Lung (tissue), 12 donors: ENCODE data around the gene MAN2B2. TPM values are rescaled to one million over a fixed set of nuclear protein-coding genes. Genes with fewer than 3 reads are reported as not detected.

Experiments
- ATAC-seq: fragments of 200-7000 bp; cut with Tn5 transposase; one replicate; pipeline ENCODE4 v1.9.1; 2020; ENCODE audit warnings: moderate number of reproducible peaks; ENCODE audit not compliant: insufficient read depth, low FRiP score
- DNase-seq, 3 donors: peaks; one replicate each; pipeline ENCODE4 v3.0.0-alpha.2; 2013 to 2017
- H3K27ac ChIP-seq, 2 donors: one replicate each; pipeline ENCODE4 v1.5.1; 2013; ENCODE audit warnings: mild to moderate bottlenecking in 2 of 2, moderate library complexity in 2 of 2, control low read depth in 1 of 2, inconsistent platforms in 1 of 2, low read depth in 1 of 2, low read length in 1 of 2
- H3K27me3 ChIP-seq, 3 donors: one replicate each; pipeline ENCODE4 v1.5.1; 2013; ENCODE audit warnings: low read length in 2 of 3; ENCODE audit not compliant: control insufficient read depth in 3 of 3, insufficient read depth in 3 of 3
- H3K36me3 ChIP-seq, 4 donors: one replicate each; pipeline ENCODE4 v1.5.1; 2013; ENCODE audit warnings: low read length in 4 of 4, mild to moderate bottlenecking in 1 of 4, moderate library complexity in 1 of 4; ENCODE audit not compliant: control insufficient read depth in 4 of 4, insufficient read depth in 4 of 4
- H3K4me1 ChIP-seq, 5 donors: one replicate each; pipeline ENCODE4 v1.5.1; 2013; ENCODE audit warnings: low read length in 5 of 5, mild to moderate bottlenecking in 2 of 5, moderate library complexity in 1 of 5; ENCODE audit not compliant: control insufficient read depth in 5 of 5, insufficient read depth in 5 of 5
- H3K4me3 ChIP-seq: one replicate; pipeline ENCODE4 v1.5.1; 2013; ENCODE audit warnings: mild to moderate bottlenecking, control low read depth, moderate library complexity
- H3K9ac ChIP-seq, 2 donors: one replicate each; pipeline ENCODE4 v1.5.1; 2013; ENCODE audit warnings: low read length in 2 of 2, control low read depth in 1 of 2; ENCODE audit not compliant: insufficient read depth in 1 of 2
- H3K9me3 ChIP-seq, 4 donors: one replicate each; pipeline ENCODE4 v1.5.1; 2013; ENCODE audit warnings: low read length in 3 of 4, mild to moderate bottlenecking in 1 of 4, moderate library complexity in 1 of 4; ENCODE audit not compliant: control insufficient read depth in 4 of 4, insufficient read depth in 3 of 4
- WGBS, 2 donors: extraction: QIAGEN DNeasy Blood & Tissue Kit; methylation state at CpG; one replicate each; pipeline ENCODE4 v1.1.7; 2013; 5-methylcytosine and 5-hydroxymethylcytosine counted together
- polyA plus RNA-seq, 2 donors: library from polyadenylated mRNA; stranded (reverse); fragments of 200-250 nt; gene quantifications; one replicate each; pipeline ENCODE4 v1.2.1, GENCODE V29; 2013
- total RNA-seq, 2 donors: library from RNA; depleted of rRNA in 1 of 2; stranded (reverse); fragments of >200 nt in 1 of 2; gene quantifications; one replicate each; pipeline ENCODE4 v1.2.1, GENCODE V29; 2014 to 2021
- TF ChIP-seq, protein P1 (sequence below): IDR thresholded peaks from 2 replicates; pipeline ENCODE4 v1.5.1; 2012; ENCODE audit warnings: mild to moderate bottlenecking; ENCODE audit errors: control extremely low read depth, extremely low read depth
- donor health status: control.
- donor health status: control.
- donor health status: Bipolar disorder and iron deficiency.
- donor health status: healthy.
- donor health status: DM: yes; HTN: yes; CAD: no.

Gene MAN2B2
- total and polyA plus RNA-seq, 4 donors, result 6.5 to 36.1 (median 16.5) TPM

DNA sequence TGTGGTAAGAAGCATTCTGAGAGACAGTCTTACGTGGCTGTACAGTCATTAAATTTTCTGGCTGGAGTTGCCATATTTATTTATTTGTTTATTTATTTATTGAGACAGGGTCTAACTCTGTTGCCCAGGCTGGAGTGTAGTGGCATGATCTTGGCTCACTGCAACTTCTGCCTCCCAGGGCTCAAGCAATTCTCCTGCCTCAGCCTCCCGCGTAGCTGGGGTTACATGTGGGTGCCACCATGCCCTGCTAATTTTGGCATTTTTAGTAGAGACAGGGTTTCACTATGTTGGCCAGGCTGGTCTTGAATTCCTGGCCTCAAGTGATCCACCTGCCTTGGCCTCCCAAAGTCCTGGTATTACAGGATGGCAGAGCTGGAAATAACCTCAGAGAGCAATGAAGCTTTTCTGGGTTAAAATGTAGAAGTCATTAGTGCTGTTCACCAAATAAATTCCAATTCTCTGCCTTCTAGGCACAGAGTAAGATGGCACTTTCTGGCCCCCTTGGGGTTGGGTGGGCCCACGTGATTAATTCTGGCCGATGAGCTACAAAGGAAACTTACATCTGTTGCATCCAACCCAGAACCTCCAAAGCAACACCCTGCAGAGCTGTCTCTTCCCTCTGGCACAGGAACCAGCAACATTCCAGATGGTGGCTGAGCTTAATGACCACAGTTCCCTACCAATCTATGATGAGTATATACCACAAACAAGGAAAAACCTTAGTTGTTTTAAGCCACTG lies 70.0 kb downstream of the MAN2B2 start:
- H3K4me3 ChIP-seq, result no peak overlapping the region
- peaks cover 6 to 19% (median 18%) of the 10 kb centered on the region in 5 donors for H3K4me1 ChIP-seq
- no peak overlapping the region for H3K9ac ChIP-seq
- no peak overlapping the region for H3K27ac ChIP-seq
- ATAC-seq (no peak), DNase-seq (no peak)
- no peaks in the 10 kb centered on the region for H3K9me3 ChIP-seq
- TF ChIP-seq, protein P1, sequence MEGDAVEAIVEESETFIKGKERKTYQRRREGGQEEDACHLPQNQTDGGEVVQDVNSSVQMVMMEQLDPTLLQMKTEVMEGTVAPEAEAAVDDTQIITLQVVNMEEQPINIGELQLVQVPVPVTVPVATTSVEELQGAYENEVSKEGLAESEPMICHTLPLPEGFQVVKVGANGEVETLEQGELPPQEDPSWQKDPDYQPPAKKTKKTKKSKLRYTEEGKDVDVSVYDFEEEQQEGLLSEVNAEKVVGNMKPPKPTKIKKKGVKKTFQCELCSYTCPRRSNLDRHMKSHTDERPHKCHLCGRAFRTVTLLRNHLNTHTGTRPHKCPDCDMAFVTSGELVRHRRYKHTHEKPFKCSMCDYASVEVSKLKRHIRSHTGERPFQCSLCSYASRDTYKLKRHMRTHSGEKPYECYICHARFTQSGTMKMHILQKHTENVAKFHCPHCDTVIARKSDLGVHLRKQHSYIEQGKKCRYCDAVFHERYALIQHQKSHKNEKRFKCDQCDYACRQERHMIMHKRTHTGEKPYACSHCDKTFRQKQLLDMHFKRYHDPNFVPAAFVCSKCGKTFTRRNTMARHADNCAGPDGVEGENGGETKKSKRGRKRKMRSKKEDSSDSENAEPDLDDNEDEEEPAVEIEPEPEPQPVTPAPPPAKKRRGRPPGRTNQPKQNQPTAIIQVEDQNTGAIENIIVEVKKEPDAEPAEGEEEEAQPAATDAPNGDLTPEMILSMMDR, result no peak
- no peaks in the 10 kb centered on the region for H3K27me3 ChIP-seq
- peaks cover 2 to 19% (median 12%) of the 10 kb centered on the region in 4 donors for H3K36me3 ChIP-seq
- 71% methylated on average over 5 of the region's 5 CpGs for WGBS, 2 donors

DNA sequence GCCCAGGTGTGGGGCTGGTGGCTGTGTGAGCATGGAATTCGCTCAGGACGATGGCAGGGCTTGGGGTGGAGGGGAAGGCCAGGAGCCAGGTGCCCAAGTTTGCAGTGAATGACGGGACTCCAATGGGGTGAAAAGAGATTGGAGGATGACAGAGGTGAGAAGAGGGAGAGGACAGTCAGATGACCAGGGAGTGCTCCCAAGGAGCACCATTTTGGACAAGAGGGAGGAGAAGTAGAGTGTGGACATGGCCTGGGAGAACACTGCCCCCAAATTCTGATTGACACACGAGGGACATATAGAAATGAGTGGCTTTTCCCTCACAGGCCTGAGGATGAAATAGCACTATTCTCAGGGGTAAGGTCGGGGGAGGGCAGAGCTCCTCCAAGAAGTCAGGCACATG lies 72.2 kb downstream of the MAN2B2 start:
- 87 to 90% methylated on average over 5 of the region's 5 CpGs for WGBS, 2 donors

DNA sequence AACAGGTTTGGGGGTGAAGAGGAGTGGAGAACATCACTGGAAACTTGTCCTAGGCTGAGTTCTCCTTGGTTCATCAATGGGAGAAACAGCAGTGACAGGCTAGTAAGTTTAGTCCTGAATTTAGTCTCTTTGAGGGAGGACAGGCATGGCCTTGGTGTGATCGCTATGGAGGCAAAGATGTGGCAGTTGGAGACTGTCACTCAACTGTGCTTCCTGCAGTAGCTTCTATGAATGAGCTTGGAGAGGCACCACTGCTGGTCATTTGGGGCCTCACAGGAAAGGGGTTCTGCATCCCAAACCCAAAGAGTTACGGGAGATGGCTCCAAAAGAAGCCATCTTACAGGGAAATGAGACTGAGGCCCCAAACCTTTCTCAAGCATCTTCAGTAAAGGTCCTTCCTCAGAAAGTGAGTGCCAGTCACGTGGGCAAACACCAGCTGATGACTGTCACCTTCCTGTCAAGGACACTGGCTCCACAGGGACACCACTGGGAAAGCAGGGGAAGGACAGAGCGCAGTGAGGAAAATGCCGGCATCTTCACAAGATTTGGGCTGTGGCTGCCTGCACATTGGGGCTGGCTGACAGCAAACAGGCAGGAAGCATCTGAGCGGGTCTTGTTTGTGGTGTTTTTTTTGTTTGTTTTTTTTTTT lies 72.7 kb downstream of the MAN2B2 start:
- WGBS, 2 donors, result 66 to 67% methylated on average over 6 of the region's 6 CpGs
- TF ChIP-seq, protein P1, result no peak
- Histone ChIP-seq H3K9me3 (no peaks in the 10 kb centered on the region), H3K4me3 (no peak overlapping the region), H3K27ac (no peak overlapping the region), H3K36me3 (peaks cover 0 to 8% (median 6%) of the 10 kb centered on the region in 4 donors), H3K4me1 (peaks cover 1 to 10% (median 6%) of the 10 kb centered on the region in 5 donors), H3K27me3 (no peaks in the 10 kb centered on the region), H3K9ac (no peak overlapping the region)
- ATAC-seq (no peak), DNase-seq (no peak)

More for the DNA sequence above, 72.2 kb downstream of the MAN2B2 start:
- peaks cover 6 to 15% (median 8%) of the 10 kb centered on the region in 5 donors for H3K4me1 ChIP-seq
- TF ChIP-seq, protein P1, result no peak
- H3K27me3 ChIP-seq, result no peaks in the 10 kb centered on the region
- DNase-seq (no peak), ATAC-seq (no peak)
- H3K36me3 ChIP-seq, result peaks cover 2 to 12% (median 9%) of the 10 kb centered on the region in 4 donors
- no peak overlapping the region for H3K9ac ChIP-seq
- no peaks in the 10 kb centered on the region for H3K9me3 ChIP-seq
- H3K4me3 ChIP-seq, result no peak overlapping the region
- H3K27ac ChIP-seq, result no peak overlapping the region
